HepG2 (cell line): ENCODE results near the gene GPBAR1. TPM values are rescaled to one million over a fixed set of nuclear protein-coding genes. Genes with fewer than 3 reads are reported as not detected.

Source experiments
- ATF1 ChIP-seq: IDR thresholded peaks from 2 replicates; pipeline ENCODE4 v1.6.1; 2016; ENCODE audit warnings: mild to moderate bottlenecking, control low read depth
- ELF1 ChIP-seq: sonication (generic); formaldehyde crosslinking; IDR thresholded peaks from 2 replicates; pipeline ENCODE4 v1.4.0; 2020; ENCODE audit warnings: missing genetic modification reagents
- FOXC1 ChIP-seq: sonication (generic); formaldehyde crosslinking; IDR thresholded peaks from 2 replicates; pipeline ENCODE4 v1.8.0; 2022; ENCODE audit warnings: mild to moderate bottlenecking, missing genetic modification reagents, borderline replicate concordance
- FOXK2 ChIP-seq: fragments of 450-650 bp; IDR thresholded peaks from 2 replicates; pipeline ENCODE4 v1.6.1; 2016
- GZF1 ChIP-seq: sonication (generic); formaldehyde crosslinking; IDR thresholded peaks from 2 replicates; pipeline ENCODE4 v1.5.1; 2020; ENCODE audit warnings: mild to moderate bottlenecking, missing genetic modification reagents
- NKX3-1 ChIP-seq: sonication (generic); formaldehyde crosslinking; IDR thresholded peaks from 2 replicates; pipeline ENCODE4 v1.5.0; 2020; ENCODE audit warnings: missing genetic modification reagents
- PTBP1 ChIP-seq: fragments of 200-400 bp; formaldehyde crosslinking; IDR thresholded peaks from 2 replicates; pipeline ENCODE4 v1.6.1; 2018; ENCODE audit warnings: low read length, low read depth; ENCODE audit not compliant: poor library complexity, severe bottlenecking
- RBM39 ChIP-seq: fragments of 200-400 bp; formaldehyde crosslinking; IDR thresholded peaks from one replicate; pipeline ENCODE4 v1.6.1; 2018; ENCODE audit warnings: antibody characterized with exemption, mild to moderate bottlenecking, low read depth, low read length; ENCODE audit not compliant: poor library complexity, severe bottlenecking
- SAFB2 ChIP-seq: sonication (generic); formaldehyde crosslinking; IDR thresholded peaks from 2 replicates; pipeline ENCODE4 v1.5.1; 2020; ENCODE audit warnings: missing genetic modification reagents, low read depth, mild to moderate bottlenecking, borderline replicate concordance
- SMAD9 ChIP-seq: sonication (generic); formaldehyde crosslinking; IDR thresholded peaks from 2 replicates; pipeline ENCODE4 v1.5.1; 2020; ENCODE audit warnings: mild to moderate bottlenecking, missing genetic modification reagents
- ZNF121 ChIP-seq: sonication (generic); formaldehyde crosslinking; IDR thresholded peaks from 2 replicates; pipeline ENCODE4 v1.5.0; 2020; ENCODE audit warnings: mild to moderate bottlenecking, missing genetic modification reagents
- ZNF253 ChIP-seq: sonication (generic); formaldehyde crosslinking; IDR thresholded peaks from 2 replicates; pipeline ENCODE4 v1.8.0; 2022; ENCODE audit warnings: mild to moderate bottlenecking, missing genetic modification reagents, borderline replicate concordance
- ZNF790 ChIP-seq: sonication (generic); formaldehyde crosslinking; IDR thresholded peaks from 2 replicates; pipeline ENCODE4 v1.8.0; 2022; ENCODE audit warnings: missing genetic modification reagents, mild to moderate bottlenecking, borderline replicate concordance
- ZNF841 ChIP-seq: sonication (generic); formaldehyde crosslinking; IDR thresholded peaks from 2 replicates; pipeline ENCODE4 v1.8.1; 2023; ENCODE audit warnings: missing genetic modification reagents, borderline replicate concordance
- polyA plus RNA-seq, 8 experiments: library from polyadenylated mRNA; depleted of rRNA in 3 of 8; stranded (reverse) in 7 of 8; unstranded in 1 of 8; fragments of >200 nt; fragmentation: Illumina TruSeq in 4 of 8; extraction: Trizol in 4 of 8; gene quantifications; 2 replicates each; pipeline versions ENCODE4 v1.2.1 to v1.2.3, GENCODE V29; 2011 to 2016; ENCODE audit warnings: low read depth in 4 of 8, missing spikeins in 1 of 8, mixed read lengths in 1 of 8; ENCODE audit not compliant: insufficient read depth in 1 of 8
- total RNA-seq, 5 experiments: library from RNA; depleted of rRNA; stranded (reverse); fragments of >200 nt; fragmentation: Illumina TruSeq; extraction: Trizol; gene quantifications; 2 replicates each; pipeline ENCODE4 v1.2.3, GENCODE V29; 2016; ENCODE audit warnings: low read depth in 1 of 5
- TF ChIP-seq, protein P1 (sequence below): sonication (generic); formaldehyde crosslinking; IDR thresholded peaks from 2 replicates; pipeline ENCODE4 v1.5.0; 2020; ENCODE audit warnings: missing genetic modification reagents
- TF ChIP-seq, protein P2 (sequence below): IDR thresholded peaks from 2 replicates; pipeline ENCODE4 v1.6.1; 2016; ENCODE audit warnings: missing compliant biosample characterization, missing genetic modification reagents, borderline replicate concordance
- TF ChIP-seq, protein P3 (sequence below): sonication (generic); formaldehyde crosslinking; IDR thresholded peaks from 2 replicates; pipeline ENCODE4 v1.4.0; 2020; ENCODE audit warnings: missing genetic modification reagents
- TF ChIP-seq, protein P4 (sequence below): sonication (generic); formaldehyde crosslinking; IDR thresholded peaks from 2 replicates; pipeline ENCODE4 v1.5.1; 2020; ENCODE audit warnings: mild to moderate bottlenecking, missing genetic modification reagents, borderline replicate concordance
- TF ChIP-seq, protein P5 (sequence below): sonication (generic); formaldehyde crosslinking; IDR thresholded peaks from 2 replicates; pipeline ENCODE4 v1.5.1; 2020; ENCODE audit warnings: missing genetic modification reagents, mild to moderate bottlenecking, borderline replicate concordance

GPBAR1 gene
- total and polyA plus RNA-seq, 2 of the 13 experiments (the other 11 are each of a cell fraction or from before 2014, with no cell fraction given) = 0.05 to 0.09 TPM

DNA sequence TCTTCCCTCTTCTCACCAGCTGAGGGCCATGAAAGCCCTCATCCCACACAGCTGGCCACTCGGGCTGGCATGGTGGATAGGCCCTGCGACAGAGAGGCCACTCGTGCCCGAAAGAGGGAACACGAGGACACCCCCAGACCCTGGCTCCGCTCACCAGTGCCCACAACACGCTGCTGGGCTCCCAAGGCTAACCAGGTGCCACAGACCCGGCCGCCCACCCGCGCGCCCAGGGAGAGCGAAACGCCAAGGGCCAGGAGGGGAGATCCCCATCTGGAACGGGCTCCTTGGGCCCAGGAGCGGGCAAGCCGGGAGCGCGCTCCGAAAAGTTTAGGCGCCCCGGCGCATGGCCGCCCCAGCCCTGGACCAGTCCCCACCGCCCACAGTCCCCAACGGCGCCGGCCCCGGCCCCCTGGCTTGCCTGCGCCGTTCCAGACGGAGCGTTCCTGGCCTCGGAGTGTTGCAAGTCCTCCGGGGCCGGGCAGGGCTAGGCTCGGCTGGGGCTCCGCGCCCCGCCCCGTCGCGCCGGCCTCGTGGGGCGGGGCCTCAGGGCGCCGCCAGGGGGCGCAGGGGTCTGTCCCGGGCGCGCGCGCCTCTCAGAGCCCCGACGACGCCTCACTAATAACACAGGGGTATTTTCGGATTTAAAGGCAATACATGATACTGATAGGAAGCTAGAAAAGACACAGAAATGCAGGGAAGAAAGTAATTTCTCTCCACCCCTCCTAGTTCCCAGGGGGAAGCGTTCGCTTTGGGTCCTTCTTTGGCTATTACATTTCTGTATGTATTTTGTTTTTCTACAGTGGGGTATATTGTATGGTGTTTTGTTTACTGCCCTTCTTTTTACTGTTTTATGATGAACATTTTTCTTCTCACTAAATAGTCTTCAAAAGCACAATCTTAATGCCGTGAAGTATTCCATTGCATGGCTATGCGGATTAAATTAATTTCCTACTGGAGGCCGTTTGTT, 31.5 kb downstream of the GPBAR1 start, which contains the start of gene TMBIM1 (continued):
- peak; percentile 48; the same call in 1 of the 2 replicates for TF ChIP-seq NKX3-1 (CRISPR knock-in tag)
- TF ChIP-seq, protein P1, sequence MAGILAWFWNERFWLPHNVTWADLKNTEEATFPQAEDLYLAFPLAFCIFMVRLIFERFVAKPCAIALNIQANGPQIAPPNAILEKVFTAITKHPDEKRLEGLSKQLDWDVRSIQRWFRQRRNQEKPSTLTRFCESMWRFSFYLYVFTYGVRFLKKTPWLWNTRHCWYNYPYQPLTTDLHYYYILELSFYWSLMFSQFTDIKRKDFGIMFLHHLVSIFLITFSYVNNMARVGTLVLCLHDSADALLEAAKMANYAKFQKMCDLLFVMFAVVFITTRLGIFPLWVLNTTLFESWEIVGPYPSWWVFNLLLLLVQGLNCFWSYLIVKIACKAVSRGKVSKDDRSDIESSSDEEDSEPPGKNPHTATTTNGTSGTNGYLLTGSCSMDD (CRISPR knock-in tag) = no peak
- no peak for TF ChIP-seq FOXK2
- no peak for TF ChIP-seq ZNF841 (CRISPR knock-in tag)
- TF ChIP-seq SAFB2 = peak; percentile 70; the same call in 1 of the 2 replicates
- TF ChIP-seq ZNF790 (CRISPR knock-in tag) = no peak; the same call in 1 of the 2 replicates
- no peak for TF ChIP-seq ATF1
- TF ChIP-seq, protein P2, sequence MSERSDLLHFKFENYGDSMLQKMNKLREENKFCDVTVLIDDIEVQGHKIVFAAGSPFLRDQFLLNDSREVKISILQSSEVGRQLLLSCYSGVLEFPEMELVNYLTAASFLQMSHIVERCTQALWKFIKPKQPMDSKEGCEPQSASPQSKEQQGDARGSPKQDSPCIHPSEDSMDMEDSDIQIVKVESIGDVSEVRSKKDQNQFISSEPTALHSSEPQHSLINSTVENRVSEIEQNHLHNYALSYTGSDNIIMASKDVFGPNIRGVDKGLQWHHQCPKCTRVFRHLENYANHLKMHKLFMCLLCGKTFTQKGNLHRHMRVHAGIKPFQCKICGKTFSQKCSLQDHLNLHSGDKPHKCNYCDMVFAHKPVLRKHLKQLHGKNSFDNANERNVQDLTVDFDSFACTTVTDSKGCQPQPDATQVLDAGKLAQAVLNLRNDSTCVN = peak; percentile 31; the same call in 1 of the 2 replicates
- TF ChIP-seq, protein P3, sequence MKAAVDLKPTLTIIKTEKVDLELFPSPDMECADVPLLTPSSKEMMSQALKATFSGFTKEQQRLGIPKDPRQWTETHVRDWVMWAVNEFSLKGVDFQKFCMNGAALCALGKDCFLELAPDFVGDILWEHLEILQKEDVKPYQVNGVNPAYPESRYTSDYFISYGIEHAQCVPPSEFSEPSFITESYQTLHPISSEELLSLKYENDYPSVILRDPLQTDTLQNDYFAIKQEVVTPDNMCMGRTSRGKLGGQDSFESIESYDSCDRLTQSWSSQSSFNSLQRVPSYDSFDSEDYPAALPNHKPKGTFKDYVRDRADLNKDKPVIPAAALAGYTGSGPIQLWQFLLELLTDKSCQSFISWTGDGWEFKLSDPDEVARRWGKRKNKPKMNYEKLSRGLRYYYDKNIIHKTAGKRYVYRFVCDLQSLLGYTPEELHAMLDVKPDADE (CRISPR knock-in tag) = no peak
- TF ChIP-seq FOXC1 = peak; percentile 78; the same call in 1 of the 2 replicates
- no peak; the same call in 1 of the 2 replicates for TF ChIP-seq ZNF253 (CRISPR knock-in tag)
- TF ChIP-seq ELF1 (CRISPR knock-in tag) = no peak
- TF ChIP-seq PTBP1 = no peak
- TF ChIP-seq, protein P4, sequence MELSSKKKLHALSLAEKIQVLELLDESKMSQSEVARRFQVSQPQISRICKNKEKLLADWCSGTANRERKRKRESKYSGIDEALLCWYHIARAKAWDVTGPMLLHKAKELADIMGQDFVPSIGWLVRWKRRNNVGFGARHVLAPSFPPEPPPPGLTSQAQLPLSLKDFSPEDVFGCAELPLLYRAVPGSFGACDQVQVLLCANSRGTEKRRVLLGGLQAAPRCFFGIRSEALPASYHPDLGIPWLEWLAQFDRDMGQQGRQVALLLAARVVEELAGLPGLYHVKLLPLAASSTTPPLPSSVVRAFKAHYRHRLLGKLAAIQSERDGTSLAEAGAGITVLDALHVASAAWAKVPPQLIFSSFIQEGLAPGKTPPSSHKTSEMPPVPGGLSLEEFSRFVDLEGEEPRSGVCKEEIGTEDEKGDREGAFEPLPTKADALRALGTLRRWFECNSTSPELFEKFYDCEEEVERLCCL = no peak
- TF ChIP-seq GZF1 (CRISPR knock-in tag) = no peak
- TF ChIP-seq, protein P5, sequence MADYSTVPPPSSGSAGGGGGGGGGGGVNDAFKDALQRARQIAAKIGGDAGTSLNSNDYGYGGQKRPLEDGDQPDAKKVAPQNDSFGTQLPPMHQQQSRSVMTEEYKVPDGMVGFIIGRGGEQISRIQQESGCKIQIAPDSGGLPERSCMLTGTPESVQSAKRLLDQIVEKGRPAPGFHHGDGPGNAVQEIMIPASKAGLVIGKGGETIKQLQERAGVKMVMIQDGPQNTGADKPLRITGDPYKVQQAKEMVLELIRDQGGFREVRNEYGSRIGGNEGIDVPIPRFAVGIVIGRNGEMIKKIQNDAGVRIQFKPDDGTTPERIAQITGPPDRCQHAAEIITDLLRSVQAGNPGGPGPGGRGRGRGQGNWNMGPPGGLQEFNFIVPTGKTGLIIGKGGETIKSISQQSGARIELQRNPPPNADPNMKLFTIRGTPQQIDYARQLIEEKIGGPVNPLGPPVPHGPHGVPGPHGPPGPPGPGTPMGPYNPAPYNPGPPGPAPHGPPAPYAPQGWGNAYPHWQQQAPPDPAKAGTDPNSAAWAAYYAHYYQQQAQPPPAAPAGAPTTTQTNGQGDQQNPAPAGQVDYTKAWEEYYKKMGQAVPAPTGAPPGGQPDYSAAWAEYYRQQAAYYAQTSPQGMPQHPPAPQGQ (CRISPR knock-in tag) = no peak
- TF ChIP-seq RBM39 = peak; percentile 63
- no peak; the same call in 1 of the 2 replicates for TF ChIP-seq ZNF121 (CRISPR knock-in tag)
- TF ChIP-seq SMAD9 = no peak
